ENCODE results near the gene GCM1.
"Not testable (repeated sequence)": the region's sequence is repeated elsewhere in the genome, so short reads cannot be mapped to it uniquely, and the experiment has no call there.

GCM1 gene, protein sequence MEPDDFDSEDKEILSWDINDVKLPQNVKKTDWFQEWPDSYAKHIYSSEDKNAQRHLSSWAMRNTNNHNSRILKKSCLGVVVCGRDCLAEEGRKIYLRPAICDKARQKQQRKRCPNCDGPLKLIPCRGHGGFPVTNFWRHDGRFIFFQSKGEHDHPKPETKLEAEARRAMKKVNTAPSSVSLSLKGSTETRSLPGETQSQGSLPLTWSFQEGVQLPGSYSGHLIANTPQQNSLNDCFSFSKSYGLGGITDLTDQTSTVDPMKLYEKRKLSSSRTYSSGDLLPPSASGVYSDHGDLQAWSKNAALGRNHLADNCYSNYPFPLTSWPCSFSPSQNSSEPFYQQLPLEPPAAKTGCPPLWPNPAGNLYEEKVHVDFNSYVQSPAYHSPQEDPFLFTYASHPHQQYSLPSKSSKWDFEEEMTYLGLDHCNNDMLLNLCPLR

DNA sequence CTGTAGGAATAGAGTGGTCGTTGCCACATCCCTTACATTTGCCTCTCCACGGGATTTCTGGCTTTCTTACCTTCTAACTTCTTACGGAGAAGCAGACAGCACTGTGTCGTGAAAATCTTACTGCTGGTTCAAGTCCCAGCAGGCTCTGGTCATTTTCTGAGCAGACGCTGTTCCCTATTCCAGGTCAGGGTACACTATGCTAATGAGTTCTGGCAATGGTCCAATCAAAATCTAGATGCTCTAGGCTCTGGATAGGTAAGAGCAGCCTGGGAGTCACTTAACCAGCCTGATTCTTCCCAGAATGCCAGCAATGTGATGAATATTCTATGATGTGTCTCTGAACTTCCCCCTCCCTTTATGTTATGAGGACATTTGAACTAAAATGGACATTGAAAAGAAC is at the start of gene GCM1:
Gene GCM1, minus strand, starts transcription at position 158 of the 400 bp plus-strand sequence. CDS start 3,209 bp downstream, outside the sequence.
- DNase-seq: no peak

DNA sequence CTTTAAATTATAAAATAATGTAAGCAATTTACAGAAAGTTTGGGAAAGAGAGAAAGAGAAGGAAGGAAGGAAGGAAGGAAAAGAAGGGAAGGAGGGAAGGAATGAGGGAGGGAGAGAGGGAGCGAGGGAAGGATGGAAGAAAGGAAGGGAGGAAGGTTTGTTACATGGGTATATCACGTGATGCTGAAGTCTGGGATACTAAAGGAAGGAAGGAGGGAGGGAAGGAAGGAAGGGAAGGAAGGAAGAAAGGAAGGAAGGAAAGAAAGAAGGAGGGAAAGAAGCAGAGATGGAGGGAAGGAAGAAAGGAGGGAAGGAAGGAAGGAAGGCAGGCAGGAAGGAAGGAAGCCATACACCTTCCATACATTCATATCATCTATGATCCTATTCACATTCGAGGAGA is 48.9 kb upstream of the GCM1 start:
- no peak for DNase-seq

- DNase-seq: no peak
These were observed 46.4 kb upstream of the GCM1 start for GRCh38 chr6:53195048-53195447.

DNA sequence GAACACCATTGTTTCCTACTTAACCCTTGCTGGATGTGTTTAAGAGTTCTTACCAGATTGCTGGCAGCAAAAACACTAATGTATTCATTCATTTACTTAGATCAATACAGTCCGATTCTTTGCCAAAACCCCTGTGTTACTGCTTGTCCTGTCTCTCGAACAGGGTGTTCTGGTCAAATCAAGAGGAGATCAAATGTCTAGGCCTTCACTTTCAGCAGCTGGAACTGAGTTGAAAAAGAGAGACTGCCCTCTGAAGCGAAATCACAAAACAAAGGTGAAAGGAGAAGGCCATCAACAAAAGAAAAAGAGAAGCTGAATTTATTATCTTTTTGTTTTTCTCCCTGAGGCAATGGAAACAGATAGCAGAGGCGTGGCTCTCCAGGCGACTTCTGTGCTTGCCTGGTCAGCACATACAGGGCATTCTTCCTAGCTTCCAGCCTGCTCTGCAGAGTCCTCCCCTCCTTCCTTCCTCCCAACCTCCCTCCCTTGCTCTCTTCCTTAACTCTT is 44.1 kb upstream of the GCM1 start:
- no peak for DNase-seq

- DNase-seq: no peak
These were observed 40.9 kb upstream of the GCM1 start for GRCh38 chr6:53189554-53189953.

DNA sequence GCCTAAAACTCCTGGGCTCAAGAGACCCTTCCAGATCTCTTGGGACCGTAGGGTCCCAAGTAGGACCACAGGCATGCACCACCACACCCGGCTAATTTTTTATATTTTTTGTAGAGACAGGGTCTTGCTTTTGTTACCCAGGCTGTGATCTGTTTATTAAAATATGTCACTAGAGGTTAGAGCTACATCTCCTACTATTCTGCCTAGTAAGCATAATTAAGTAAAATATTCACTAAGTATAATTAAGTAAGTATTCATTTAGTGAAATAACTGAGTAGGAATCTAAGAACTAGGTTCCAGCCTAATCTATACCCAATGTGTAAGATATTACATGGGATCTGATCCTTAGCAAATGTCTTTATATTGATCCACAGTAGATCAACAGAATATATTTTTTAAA is 40.2 kb upstream of the GCM1 start:
- no peak for DNase-seq

GRCh38 chr6:53180678-53181077 is 32.0 kb upstream of the GCM1 start:
- DNase-seq: no peak

GRCh38 chr6:53179961-53180651 is 31.5 kb upstream of the GCM1 start:
- no peak for DNase-seq

DNA sequence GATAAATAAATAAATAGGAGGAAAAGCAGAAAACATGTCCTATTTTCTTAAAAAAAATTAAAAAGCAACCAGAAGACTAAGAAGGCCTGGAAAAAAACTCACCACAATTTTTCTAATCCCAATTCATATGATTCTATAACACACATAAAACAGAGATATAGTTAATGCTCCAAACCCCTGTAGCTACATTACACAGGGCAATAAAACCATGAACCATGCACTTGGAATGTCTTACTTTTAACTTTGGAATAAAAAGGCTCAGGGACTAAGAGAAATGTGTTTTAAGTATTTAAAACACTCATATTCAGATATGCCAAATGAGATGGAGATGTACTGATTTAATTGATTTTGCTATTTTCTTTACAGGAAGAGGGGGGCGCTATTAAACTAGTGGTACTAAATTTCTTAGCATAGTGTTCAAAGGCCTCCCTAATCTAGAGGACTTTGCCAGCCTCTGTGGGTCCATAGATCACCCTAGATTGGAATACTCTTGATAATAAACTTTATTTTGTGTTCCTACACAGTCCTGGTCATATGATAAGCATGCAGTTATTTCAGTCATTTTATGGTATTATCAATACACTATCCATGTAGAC is 30.3 kb upstream of the GCM1 start:
- no peak for DNase-seq

GRCh38 chr6:53175027-53175426 is 26.4 kb upstream of the GCM1 start:
- DNase-seq: no peak

DNA sequence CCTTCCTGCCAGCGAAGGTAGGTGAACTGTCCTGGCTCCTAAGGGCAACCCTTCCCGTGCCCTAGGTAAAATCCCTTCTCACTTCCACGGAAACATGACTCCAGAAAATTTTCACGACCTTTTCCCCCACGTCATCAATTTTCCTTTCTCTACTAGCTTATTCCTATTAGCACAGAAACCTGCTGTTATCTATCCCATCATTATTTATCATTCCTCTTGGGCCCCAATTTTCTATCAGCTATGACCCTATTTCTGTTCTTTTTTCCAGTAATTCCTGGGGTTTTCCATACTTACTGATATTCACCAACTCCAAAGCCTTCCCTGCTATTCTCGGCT is 23.8 kb upstream of the GCM1 start:
- DNase-seq: no peak

- DNase-seq: peak; percentile 22 to 64
These were observed 23.2 kb upstream of the GCM1 start for GRCh38 chr6:53171605-53172467.

GRCh38 chr6:53168516-53169267 is 20.1 kb upstream of the GCM1 start:
- DNase-seq: no peak

DNA sequence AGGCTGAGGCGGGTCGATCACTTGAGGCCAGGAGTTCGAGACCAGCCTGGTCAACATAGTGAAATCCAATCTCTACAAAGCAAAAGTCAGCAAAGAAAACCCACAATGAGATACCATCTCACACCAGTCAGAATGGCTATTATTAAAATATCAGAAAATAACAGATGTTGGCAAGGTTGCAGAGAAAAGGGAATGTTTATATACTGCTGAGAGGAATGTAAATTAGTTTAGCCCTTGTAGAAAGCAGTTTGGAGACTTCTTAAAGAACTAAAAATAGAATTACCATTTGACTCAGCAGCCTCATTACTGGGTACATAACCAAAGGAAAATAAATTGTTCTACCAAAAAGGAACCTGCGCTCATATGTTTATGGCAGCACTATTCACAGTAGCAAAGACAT is 16.7 kb upstream of the GCM1 start:
- no peak for DNase-seq

GRCh38 chr6:53162606-53163005 is 14.0 kb upstream of the GCM1 start:
- DNase-seq: no peak

DNA sequence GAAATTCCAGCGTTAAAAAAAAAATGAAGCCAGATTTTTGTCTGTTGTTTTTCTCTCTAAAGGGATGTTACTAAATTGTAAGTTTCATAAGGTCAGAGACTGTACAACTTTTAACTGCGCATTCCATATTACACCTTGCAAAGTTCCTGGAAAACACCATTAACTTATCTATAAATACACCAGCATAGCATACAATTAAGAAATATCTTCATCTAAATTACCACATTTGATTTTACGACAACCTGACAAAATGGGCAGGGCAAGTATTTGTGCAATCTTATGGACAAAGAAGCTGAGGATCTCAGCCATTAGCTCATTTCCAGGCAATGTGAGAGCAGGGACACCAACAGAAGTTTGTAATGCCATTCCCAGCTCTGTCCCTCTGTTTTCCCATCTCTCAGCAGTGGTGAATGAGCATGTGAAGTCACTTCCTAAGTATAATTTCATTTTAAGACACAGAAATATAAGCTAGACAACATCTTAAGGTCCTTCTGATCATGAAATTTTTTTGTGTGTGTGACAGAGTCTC is 12.9 kb upstream of the GCM1 start:
- no peak for DNase-seq

DNA sequence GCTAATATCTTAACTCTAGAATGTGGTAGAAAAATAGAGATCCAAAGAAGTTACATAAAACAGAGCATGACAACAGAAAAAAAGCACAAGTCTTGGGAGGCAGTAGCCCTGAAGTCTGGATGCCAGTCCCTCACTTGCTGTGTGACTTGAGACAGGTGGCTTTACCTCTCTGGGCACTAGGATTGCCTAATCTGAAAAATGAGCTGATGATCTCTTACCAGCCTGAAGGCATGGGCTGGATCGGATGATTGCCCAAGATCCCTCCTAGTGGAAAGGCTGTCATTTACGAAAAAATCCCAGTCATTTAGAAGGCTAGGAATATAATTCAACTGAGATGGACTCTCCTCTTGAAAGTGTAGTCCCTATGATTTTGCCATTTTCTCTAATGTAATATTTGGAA is 10.9 kb upstream of the GCM1 start:
- DNase-seq: no peak

DNA sequence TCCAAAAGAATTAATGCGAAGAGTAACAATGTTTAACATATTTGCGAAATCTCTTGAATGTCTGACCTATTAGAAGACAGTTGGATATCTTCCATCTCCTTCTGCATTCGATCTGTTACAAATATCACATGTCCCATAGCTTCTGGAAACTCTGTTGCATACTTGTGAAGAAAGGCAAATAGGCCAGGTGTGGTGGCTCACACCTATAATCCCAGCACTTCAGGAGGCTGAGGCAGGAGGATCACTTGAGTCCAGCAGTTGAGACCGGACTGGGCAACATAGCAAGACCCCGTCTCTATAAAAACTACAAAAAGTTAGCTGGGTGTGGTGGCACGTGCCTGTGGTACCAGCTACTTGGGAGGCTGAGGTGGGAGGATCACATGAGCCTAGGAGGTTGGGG is 9.4 kb upstream of the GCM1 start:
- not testable (repeated sequence) for DNase-seq

- DNase-seq: not testable (repeated sequence)
These were observed 6.6 kb upstream of the GCM1 start for GRCh38 chr6:53155279-53155678.

- DNase-seq: no peak
These were observed 6.2 kb upstream of the GCM1 start for GRCh38 chr6:53154794-53155193.

GRCh38 chr6:53154071-53154470 is 5.4 kb upstream of the GCM1 start:
- no peak for DNase-seq

DNA sequence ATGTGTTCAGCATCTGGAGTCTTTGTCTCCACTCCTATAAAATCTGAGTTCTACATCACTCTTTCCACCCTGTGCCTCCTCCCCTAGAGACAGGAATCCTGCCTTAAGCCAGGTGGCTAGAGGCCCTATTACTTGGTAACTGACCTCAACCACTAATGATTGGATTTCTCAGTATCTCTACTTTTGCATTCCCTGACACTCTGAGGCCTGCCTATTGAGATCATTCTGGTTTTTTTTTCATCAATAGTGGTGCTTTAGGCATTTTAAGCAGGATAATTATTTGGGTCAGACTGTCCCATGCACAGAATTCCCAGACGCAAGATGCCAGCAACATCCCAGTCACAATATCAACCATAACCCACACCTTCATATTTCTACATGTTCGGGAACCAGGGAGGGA is 3.9 kb upstream of the GCM1 start:
- no peak for DNase-seq
